ENCODE data around the gene CAVIN2. TPM values are rescaled to one million over a fixed set of nuclear protein-coding genes. Genes with fewer than 3 reads are reported as not detected.
"Not testable (repeated sequence)": the region's sequence is repeated elsewhere in the genome, so short reads cannot be mapped to it uniquely, and the experiment has no call there.

CAVIN2 gene
- total RNA-seq, 4 donors from 2014 or later: 6.7 to 18.8 (median 10.0) TPM

DNA sequence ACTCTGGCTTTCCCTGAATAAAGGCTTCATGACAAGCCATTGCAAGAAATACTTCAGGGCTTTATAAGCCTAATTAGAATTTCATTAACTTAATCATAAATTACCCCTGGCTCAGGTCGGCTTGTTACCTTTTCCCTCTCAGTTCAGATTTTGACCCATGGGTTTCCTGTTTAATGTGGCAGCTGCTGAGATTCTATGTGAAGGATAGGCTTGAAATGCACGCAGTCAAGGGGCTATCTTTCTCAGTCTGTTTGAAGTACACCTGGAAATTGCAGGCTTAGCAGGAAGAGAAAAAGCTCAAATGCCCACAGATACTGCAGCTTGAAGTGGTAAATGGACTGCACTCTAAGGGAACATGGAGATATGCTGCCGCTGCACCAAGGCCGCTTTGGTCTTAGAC lies 49.4 kb downstream of the CAVIN2 start:
- intact Hi-C loops (cut with DNase I; ENCODE audit: low total_unique reads): no loop called here
- no peak for DNase-seq (ENCODE audit: low spot score in 2 of 2)
- H3K4me3 ChIP-seq (ENCODE audit: low read depth, poor library complexity, severe bottlenecking): no peak overlapping the region
- no peak for TF ChIP-seq POLR2A (IDR thresholded peaks at IDR 0.05)
- TF ChIP-seq CTCF (IDR thresholded peaks at IDR 0.05): no peak
- 51 to 69% methylated on average over 4 of the region's 4 CpGs for WGBS, 2 donors

DNA sequence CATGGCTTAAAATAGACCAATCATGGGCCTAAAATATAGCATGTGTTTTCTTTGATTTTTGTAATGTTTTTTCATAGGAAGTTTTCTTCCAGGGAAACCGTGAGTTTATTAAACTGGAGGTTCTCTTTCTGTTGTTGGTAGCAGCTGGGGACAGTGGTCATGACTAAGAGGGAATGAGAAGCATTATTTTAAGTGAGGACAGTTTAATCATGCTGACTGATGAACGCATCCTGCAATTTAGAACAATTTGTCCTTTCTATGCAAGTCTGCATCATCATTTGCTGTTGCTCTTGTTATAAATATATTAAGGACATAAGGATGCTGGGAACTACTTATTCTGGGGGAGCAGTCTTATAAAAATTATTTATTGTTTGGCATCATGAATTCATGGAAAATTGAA lies 51.2 kb downstream of the CAVIN2 start:
- TF ChIP-seq CTCF (IDR thresholded peaks at IDR 0.05): no peak
- TF ChIP-seq POLR2A (IDR thresholded peaks at IDR 0.05): no peak
- WGBS, 2 donors: 76 to 88% methylated on average over 2 of the region's 2 CpGs
- intact Hi-C loops (cut with DNase I; ENCODE audit: low total_unique reads): no loop called here
- no peak for DNase-seq (ENCODE audit: low spot score in 2 of 2)
- H3K4me3 ChIP-seq (ENCODE audit: low read depth, poor library complexity, severe bottlenecking): no peak overlapping the region

DNA sequence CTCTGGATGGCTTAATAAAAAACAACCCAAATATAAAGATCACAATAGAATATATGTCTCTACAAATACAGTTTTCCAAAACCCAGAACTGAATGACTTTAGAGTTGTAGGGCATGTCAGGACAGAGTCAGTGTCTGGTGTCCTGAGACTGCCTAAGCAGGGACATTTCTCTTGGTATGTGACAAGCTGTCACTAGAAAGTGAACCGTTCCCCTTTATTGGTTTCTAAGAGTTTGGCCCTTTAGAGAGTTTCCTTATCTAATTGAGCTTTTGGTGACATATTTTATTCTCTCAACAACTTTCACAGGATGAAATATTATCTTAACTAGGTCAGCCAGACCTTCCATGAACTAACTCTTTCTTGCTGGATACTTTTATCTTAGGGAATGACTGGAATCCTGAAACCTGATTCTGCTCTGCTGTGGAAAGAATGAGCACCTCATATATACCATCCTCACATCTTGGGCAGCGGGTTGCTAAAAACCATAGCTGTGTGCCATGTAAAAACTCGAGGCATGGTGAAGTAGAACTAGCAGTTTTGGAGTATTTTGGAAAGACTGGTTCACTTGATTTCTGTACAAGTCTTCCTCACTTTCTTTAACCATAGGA lies 54.8 kb downstream of the CAVIN2 start:
- no peak for DNase-seq (ENCODE audit: low spot score in 2 of 2)
- 77 to 83% methylated on average over 3 of the region's 3 CpGs for WGBS, 2 donors
- no peak overlapping the region for H3K4me3 ChIP-seq (ENCODE audit: low read depth, poor library complexity, severe bottlenecking)
- intact Hi-C loops (cut with DNase I; ENCODE audit: low total_unique reads): no loop called here
- TF ChIP-seq POLR2A (IDR thresholded peaks at IDR 0.05) (no peak), CTCF (IDR thresholded peaks at IDR 0.05) (no peak)

GRCh38 chr2:191790737-191791136 lies 56.2 kb downstream of the CAVIN2 start:
- no peak for TF ChIP-seq CTCF (IDR thresholded peaks at IDR 0.05)
- TF ChIP-seq POLR2A (IDR thresholded peaks at IDR 0.05): no peak
- H3K4me3 ChIP-seq (ENCODE audit: low read depth, poor library complexity, severe bottlenecking): no peak overlapping the region
- intact Hi-C loops (cut with DNase I; ENCODE audit: low total_unique reads): no loop called here
- WGBS, 2 donors: 41 to 93% methylated on average over 1 of the region's 1 CpG
- no peak for DNase-seq (ENCODE audit: low spot score in 2 of 2)

DNA sequence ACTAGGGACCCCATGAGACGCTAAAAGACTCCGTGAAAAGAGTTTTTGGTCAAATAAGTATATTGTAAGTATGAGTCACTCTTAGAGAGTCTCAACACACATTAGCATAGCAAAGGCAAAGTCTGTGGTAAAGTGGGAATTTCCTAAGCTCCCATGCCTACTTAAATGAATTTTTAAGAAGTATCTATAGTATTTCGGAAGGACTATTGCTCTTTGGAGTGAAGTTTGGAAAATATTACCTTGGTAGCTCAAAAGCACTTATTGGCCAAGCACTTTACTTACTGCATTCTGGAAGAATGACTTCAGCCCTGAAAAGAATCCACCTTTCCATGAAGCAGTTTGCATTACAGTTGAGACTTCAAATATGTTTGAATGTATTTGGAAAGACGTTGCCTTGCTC lies 57.1 kb downstream of the CAVIN2 start:
- H3K4me3 ChIP-seq (ENCODE audit: low read depth, poor library complexity, severe bottlenecking): no peak overlapping the region
- TF ChIP-seq POLR2A (IDR thresholded peaks at IDR 0.05) (no peak), CTCF (IDR thresholded peaks at IDR 0.05) (no peak)
- 70 to 77% methylated on average over 4 of the region's 4 CpGs for WGBS, 2 donors
- intact Hi-C loops (cut with DNase I; ENCODE audit: low total_unique reads): no loop called here
- no peak for DNase-seq (ENCODE audit: low spot score in 2 of 2)

DNA sequence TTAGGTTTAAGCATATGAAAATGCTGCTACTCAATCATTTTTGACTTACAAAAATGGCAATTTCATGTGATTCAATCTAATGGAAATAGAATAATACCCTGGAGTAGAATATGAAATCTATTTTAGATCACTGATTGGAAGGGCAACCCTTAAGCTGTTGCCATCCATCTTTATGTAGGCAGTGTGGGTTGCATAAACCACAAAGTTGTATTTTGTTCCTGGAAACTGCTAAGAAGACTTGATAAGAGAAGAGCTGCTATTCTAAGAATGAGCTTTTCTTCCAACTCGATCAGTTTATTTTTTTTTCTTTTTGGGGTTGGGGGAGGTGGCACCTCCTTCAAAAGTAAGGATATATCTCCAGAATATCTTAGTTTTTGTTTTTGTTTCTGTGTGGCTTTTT lies 60.2 kb downstream of the CAVIN2 start:
- intact Hi-C loops (cut with DNase I; ENCODE audit: low total_unique reads): no loop called here
- no peak overlapping the region for H3K4me3 ChIP-seq (ENCODE audit: low read depth, poor library complexity, severe bottlenecking)
- TF ChIP-seq CTCF (IDR thresholded peaks at IDR 0.05): no peak
- no peak for TF ChIP-seq POLR2A (IDR thresholded peaks at IDR 0.05)
- DNase-seq (ENCODE audit: low spot score in 2 of 2): no peak
- WGBS, 2 donors: 65 to 71% methylated on average over 1 of the region's 1 CpG

DNA sequence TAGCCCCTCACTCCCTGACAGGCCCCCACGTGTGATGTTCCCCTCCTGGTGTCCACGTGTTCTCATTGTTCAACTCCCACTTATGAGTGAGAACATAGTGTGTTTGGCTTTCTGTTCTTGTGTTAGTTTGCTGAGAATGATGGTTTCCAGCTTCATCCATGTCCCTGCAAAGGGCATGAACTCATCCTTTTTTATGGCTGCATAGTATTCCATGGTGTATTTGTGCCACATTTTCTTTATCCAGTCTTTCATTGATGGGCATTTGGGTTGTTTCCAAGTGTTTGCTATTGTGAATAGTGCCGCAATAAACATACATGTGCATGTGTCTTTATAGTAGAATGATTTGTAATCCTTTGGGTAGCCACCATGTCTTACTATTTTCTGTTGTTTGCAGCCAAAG lies 61.2 kb downstream of the CAVIN2 start:
- DNase-seq (ENCODE audit: low spot score in 2 of 2); H3K4me3 ChIP-seq (ENCODE audit: low read depth, poor library complexity, severe bottlenecking); intact Hi-C loops (cut with DNase I; ENCODE audit: low total_unique reads): not testable (repeated sequence)
- 95 to 97% methylated on average over 3 of the region's 3 CpGs for WGBS, 2 donors
